ENCODE measurements around the gene RBMS3.
A peak's percentile ranks its signal among the peaks of the same experiment; 100 is the strongest.

Gene RBMS3

GRCh38 chr3:29741231-29741630 lies 460.4 kb downstream of the RBMS3 start:
- DNase-seq (ENCODE audit: low spot score): no peak

GRCh38 chr3:29745232-29745870 lies 464.5 kb downstream of the RBMS3 start:
- no peak for DNase-seq (ENCODE audit: low spot score)

DNA sequence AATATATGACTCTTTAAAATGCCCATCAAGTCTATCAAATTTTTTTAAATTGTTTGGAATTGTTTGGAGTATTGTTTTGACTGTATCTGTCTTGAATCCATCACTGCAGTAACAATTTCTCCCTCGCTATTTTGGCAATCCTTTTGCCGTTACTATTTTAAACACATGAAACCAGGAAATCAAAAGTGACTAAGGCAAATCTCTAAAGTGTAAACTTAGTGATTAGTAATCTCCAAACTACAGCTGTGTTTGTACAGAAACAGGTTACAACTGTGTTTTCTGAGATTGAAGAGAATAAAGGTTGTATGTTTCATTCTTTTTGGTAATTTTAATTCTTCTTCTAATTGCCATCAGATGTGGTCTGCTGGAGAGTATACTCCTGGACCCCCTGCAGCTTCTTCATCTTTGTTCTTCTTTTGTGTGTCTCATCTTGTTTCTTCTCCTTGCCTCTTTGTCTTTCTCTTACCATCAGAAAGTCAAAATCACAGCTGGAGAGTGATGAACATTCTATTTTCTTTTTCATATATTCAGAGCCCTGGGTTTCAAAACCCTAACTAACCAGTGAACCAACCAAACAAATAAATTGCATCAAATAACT lies 465.4 kb downstream of the RBMS3 start:
- no peak for DNase-seq (ENCODE audit: low spot score)

- no peak for DNase-seq (ENCODE audit: low spot score)
These were observed 467.1 kb downstream of the RBMS3 start for GRCh38 chr3:29747991-29748390.

DNA sequence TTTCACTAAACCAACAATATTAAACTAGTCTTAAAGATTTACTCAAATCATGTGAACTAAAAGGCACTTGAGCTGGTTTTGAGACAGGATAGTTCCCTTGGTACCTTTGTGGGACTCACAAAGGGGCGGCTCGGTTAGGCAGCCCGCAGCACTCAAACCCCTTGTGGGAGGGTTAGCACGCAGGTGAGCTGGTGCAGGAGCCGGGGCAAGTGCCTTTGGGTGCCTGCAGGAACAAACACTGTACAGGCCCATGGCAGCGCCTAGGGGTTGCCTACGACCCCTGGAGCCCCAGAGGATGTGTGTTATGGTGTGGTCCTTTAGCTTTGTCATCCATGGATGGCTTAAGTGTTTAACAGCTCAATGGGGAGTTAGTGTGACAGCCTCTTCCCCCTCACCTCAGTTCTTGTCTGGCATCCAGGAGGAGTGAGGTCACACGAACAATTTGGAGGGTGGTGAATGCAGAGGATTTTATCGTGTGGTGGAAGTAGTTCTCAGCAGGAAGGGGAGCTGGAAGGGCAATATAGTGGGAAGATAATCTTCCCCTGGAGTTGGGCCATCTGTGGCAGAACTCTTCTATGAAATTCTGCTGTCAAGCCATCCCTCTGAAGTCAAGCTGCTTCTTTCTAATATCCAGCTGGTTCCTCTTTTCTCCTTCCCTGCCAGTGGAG lies 470.9 kb downstream of the RBMS3 start:
- no peak for DNase-seq (ENCODE audit: low spot score)

DNA sequence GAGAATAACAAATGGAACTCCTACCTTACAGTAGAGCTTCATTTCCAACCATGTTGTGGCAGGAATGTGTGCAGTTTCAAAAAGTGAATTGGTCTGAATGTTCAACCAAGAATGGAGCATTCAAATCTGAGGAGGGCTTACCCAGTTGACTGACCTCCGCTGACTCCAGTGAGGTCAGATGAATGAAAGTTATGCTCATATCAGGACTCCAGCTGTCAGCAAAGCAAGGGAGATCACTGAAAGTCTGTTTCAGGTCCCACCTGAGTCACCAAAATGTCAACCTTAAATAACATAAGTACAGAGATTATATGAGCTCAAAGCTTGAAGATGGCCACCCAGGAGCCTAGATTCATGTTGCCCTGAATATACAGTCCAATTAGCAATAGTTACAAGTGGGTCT lies 473.5 kb downstream of the RBMS3 start:
- DNase-seq (ENCODE audit: low spot score): no peak

- no peak for DNase-seq (ENCODE audit: low spot score)
These were observed 474.5 kb downstream of the RBMS3 start for GRCh38 chr3:29755416-29755815.

DNA sequence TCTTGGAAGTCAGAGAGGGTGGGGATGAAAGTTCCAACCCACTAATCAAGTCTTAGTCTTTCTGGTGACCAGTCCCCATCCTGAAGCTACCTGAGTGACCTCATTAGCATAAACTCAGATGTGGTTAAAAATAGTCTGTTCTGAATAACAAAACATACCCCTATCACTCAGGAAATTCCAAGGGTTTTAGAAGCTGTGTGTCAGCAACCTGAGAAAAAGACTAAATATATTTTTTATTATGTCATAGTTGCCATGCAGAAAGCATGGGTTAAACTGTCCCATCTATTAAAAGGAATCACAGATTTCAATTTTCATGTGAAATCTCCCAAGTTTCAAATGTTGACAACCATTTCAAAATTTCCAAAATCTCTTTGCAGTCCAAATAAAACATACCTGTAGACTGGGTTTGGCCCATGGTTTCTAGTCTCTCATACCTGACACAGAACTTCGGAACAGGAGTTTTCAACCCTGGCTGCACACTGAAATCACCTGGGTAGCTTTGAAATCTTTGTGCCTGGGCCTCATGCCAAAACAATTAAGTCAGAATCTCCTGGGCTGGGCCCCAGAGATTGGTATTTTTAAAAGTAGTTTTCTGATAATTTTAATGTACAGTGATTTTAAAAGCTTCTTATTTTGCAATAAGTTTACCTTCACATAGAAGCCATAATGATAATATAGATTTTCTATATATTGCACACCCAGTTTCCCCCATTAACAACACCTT lies 476.3 kb downstream of the RBMS3 start:
- DNase-seq (ENCODE audit: low spot score): no peak

- no peak for DNase-seq (ENCODE audit: low spot score)
These were observed 477.2 kb downstream of the RBMS3 start for GRCh38 chr3:29758108-29758433.

DNA sequence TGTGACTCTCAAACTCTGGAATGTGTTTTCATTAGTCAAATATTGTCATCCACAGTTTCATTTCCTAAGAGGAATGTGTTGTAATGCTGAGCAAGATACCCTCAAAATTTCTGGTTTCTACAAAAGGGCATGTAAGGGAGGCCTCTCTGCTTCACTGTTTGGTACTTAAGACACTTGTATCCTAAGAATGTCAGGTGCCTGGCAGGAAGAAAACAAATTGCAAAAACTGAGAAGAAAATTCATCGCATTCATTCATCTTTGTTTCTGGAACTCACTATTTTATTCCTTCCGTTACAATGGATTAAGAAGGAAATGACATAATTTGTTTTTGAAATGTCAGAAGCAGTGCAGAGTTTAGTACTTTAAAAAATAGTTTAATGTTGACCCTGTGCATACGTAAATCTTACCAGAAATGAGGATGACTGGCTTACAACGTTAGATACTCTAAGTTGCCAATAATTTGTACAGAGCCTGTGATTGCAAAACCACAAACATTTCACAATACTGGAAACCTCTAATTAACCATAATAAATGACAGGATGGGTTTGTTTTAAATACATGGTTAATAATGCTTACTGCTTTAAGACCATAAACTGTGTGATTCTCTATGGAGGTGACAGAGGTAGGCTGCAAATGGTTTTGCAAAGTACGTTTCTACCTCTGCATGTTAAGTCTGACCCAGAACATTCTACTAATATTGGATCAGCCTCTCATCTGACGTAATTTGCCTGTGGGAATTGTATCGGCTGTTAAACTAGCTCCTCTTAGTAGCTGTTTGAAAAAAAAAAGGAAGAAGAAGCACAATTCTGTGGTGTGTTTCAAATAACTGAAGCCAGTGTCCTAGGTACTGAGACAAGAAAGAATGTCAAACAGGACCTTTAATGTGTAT lies 477.8 kb downstream of the RBMS3 start:
- DNase-seq (ENCODE audit: low spot score): peak; percentile 42

DNA sequence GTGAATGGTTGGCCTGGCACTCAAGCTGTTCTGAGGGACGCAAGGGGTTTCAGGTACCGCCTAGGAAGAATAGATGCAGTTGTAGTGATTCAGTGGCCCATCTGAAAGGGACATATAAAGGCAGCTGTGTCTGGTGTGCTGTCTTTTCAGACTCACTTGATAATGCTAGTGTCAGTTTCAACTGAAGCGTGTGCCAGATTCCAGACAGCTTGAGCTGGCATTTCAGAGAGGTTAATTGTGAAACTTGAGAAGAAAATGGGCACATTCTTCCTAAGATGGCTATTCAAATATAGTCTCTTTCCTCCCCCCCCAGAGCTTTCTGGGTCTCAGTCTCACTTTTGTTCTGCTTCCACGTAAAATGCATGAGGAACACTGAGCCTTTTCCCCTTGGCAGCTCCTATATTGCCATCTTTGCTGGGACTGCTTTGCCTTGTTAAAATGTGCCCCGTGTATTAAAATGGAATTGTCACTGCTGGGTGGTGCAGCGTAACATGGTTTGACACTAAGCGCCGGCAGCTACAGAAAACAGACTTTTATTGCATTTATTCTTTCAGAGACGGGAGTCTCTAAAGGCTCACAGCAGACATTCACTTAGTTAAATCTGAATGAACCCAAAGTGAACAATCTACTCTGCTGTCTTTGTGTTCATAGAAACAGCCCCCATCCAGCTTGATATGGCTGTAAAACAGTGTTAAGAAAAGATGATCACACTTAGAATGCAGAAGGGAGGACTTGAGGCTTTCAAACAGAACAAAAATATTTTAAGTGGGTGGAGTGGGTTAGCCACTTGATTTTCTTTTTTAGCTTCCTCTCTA lies 478.7 kb downstream of the RBMS3 start:
- DNase-seq (ENCODE audit: low spot score): peak; percentile 5

DNA sequence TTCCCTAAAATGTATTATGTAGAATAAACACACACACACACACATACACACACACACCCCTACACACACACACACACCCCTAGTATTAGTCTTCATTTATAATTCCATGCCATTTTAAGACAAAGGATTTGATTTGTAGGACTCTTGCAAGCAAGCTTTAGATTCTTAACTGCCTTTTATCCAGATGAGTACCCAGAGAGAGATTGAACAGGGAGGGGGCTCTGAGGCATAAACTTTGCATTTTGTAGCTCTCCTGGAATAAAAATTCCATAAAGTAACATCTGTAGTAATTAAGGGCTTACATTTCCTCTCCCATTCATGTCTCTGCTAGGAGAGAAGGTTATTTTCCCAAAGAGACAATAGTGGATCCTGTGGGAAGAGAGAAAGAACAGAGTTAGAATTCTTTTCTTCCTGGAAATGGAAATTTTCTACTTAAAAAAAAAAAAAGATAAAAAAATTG lies 479.4 kb downstream of the RBMS3 start:
- no peak for DNase-seq (ENCODE audit: low spot score)

GRCh38 chr3:29761517-29761916 lies 480.6 kb downstream of the RBMS3 start:
- DNase-seq (ENCODE audit: low spot score): no peak

GRCh38 chr3:29763115-29763514 lies 482.2 kb downstream of the RBMS3 start:
- peak; percentile 5 for DNase-seq (ENCODE audit: low spot score)

GRCh38 chr3:29764041-29764440 lies 483.2 kb downstream of the RBMS3 start:
- peak; percentile 19 for DNase-seq (ENCODE audit: low spot score)

DNA sequence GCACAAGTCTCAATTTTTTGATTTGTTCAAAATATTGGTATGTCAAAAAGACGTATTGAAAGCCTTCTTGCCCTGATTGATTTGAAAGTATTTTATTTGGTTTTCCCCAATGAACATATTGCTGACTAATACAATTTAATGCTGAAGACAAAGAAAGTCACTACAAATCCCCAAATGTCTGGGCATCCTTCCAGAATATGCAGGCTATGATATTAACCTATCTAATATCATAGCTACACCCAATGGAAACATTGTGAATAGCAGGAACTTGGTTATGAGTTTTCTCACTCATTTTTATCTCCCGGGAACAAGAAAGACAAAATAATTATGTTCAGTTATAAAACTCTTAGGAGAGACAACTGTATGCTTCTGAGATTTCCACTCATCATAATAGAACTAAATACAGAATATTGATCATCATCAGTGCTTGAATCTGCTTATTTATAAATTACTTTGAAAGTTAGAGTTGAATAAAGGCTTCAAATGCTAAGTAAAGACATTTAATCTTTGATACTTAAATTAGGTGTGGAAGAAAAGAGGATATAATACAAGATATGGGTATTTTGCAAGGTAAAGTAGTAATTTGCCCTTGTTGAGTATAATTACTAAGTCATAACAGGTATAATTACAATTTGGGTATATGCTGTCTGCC lies 483.9 kb downstream of the RBMS3 start:
- DNase-seq (ENCODE audit: low spot score): peak; percentile 33

DNA sequence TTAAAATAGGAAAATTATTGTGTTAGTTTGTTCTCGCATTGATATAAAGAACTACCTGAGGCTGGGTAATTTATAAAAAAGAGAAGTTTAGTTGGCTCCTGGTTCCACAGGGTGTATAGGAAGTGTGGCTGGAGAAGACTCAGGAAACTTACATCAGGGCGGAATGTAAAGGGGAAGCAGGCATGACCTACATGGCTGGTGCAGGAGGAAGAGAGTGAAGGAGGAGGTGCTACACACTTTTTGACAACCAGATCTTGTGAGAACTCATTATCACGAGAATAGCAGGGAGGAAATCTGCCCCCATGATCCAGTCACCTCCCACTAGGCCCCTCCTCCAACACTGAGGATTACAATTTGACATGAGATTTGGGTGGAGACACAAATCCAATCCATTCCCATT lies 490.7 kb downstream of the RBMS3 start:
- no peak for DNase-seq (ENCODE audit: low spot score)

- DNase-seq (ENCODE audit: low spot score): no peak
These were observed 491.6 kb downstream of the RBMS3 start for GRCh38 chr3:29772436-29772835.

DNA sequence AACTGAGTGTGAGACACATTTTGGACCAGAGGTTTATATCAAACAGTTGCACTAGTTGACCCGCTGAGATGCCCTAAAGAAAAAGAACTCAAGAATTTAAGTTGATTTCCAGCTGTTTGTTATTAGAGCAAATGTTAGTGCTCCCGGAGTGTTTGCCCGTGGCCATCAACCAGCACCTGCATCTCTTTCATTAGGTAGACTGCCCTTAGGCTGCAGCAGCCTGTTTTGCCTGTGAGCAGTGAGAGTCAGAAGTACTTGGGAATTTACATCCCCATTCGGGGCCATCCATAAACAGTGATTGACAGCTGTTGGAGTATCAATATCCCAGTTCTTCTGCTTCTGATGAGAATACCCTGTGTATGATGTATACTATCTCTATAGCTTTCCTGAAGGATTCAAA lies 492.6 kb downstream of the RBMS3 start:
- no peak for DNase-seq (ENCODE audit: low spot score)

- peak; percentile 56 for DNase-seq (ENCODE audit: low spot score)
These were observed 494.5 kb downstream of the RBMS3 start for GRCh38 chr3:29775340-29775739.

GRCh38 chr3:29777869-29778268 lies 497.0 kb downstream of the RBMS3 start:
- DNase-seq (ENCODE audit: low spot score): no peak
